ENCODE measurements around the gene BRMS1L.
"Not testable (repeated sequence)": the region's sequence is repeated elsewhere in the genome, so short reads cannot be mapped to it uniquely, and the experiment has no call there.

BRMS1L gene

GRCh38 chr14:35825968-35826217 lies 245 bp upstream of the BRMS1L start:
- peak overlapping the region; percentile 96 for H3K27ac ChIP-seq
- no peak for TF ChIP-seq CTCF (IDR thresholded peaks at IDR 0.05)
- TF ChIP-seq ZFX (IDR thresholded peaks at IDR 0.05; ENCODE audit: borderline replicate concordance): no peak

DNA sequence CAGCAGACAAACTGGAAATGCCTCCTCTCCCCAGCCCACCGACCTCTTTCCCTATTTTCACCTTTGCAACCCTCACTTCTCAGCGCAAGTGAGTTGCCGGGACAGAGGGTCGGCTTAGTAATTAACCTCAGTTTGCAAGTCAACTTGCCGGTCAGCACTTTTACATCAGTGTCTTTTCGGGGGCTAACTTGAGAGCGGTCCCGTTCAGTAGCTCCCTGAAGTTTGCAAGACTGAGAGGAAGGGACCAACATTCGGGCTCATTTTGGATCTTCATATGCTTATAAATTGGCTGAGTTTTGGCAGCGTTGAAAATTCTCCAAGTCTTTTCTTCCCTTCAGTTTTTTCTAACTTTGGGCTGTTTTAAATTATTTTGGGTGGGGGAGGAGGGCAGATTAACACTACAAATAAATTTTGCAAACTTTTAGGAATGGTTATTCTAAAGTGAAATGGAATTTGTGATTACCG lies 846 bp downstream of the BRMS1L start:
- H3K27ac ChIP-seq: peak overlapping the region; percentile 96
- TF ChIP-seq ZFX (IDR thresholded peaks at IDR 0.05; ENCODE audit: borderline replicate concordance) (no peak), CTCF (IDR thresholded peaks at IDR 0.05) (peak; percentile 0; the same call in 1 of the 2 replicates)

DNA sequence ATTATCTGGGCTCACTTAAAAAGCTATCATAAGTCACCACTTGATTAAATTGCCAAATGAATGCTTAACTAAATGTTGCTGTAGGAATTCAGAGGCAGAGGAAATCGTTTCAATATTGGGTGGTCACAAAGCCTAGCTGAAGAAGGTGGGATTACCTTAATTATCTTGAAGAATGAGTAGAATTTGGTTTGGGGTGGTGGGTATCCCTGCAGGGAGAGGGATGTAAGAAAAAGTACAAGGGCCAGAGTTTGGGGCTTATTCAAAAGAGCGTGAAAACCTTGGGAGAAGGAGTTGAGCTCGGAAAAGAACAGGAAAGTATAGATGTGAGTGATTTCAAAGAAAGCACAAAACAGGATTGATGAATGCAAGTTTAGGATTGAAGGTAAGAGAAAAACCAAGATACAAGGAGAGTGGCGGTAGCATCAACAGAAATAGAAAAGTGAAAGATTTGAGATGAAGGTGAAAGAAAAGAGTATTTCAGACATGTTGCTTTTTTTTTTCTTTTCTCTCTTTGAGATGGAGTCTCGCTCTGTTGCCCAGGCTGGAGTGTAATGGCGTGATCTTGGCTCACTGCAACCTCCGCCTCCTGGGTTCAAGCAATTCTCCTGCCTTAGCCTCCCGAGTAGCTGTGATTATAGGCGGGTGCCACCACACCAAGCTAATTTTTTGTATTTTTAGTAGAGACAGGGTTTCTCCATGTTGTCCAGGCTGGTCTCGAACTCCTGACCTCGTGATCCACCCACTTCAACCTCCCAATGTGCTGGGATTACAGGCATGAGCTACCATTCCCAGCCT lies 1.7 kb downstream of the BRMS1L start:
- TF ChIP-seq ZFX (IDR thresholded peaks at IDR 0.05; ENCODE audit: borderline replicate concordance) (no peak), CTCF (IDR thresholded peaks at IDR 0.05) (no peak)

DNA sequence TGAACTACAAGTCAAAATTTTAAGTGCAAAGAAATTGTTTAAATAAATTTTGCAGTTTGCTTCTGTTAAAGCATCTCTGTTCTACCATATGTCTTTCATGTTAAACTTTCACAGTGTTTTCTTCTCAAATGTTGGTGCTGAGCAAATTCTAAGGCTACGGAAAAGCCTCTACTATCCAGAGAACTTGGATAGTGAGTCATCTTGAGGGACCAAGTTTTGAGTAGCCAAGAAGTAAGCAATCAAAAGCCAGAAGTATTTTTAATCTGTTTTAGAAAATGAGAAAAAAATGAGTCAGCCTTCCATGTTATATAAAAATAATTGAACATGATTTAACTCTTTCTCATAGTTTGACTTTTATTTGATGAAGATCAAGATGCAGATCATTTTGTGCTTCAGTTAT lies 3.3 kb downstream of the BRMS1L start:
- TF ChIP-seq CTCF (IDR thresholded peaks at IDR 0.05) (no peak), ZFX (IDR thresholded peaks at IDR 0.05; ENCODE audit: borderline replicate concordance) (no peak)
- H3K27ac ChIP-seq: no peak overlapping the region

More for the DNA sequence above, 1.7 kb downstream of the BRMS1L start:
- H3K27ac ChIP-seq: no peak overlapping the region

DNA sequence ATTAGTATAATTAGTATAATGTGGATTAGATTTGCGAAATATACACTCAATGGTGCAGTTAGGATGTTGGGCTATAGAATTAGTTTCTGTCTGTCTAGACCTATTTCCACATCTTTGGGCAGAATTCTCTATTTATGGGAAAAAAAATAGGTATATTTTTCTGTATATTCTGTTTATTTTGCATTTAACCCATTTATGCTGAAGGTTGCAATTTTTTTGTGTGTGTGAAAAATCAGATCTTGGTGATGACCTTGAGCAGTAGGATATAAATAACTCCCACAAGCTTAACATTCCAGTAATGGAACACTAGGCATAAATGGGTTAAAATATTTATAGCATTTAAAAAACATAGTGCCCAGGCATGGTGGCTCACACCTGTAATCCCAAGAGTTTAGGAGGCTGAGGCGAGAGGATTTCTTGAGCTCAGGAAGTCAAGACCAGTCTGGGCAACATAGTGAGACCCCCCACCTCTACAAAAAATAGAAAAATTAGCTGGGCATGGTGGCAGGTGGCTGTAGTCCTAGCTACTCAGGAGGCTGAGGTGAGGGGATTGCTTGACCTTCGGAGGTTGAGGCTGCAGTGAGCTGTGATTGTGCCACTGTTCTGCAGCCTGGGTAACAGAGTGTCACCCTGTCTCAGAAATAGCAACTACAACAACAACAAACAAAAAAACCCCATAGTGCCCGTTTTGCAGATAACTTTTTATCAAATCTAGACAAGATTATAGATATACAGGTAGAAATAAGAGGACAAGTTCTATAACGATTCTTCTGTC lies 9.3 kb downstream of the BRMS1L start:
- TF ChIP-seq ZFX (IDR thresholded peaks at IDR 0.05; ENCODE audit: borderline replicate concordance) (no peak), CTCF (IDR thresholded peaks at IDR 0.05) (no peak)
- no peak overlapping the region for H3K27ac ChIP-seq

- H3K27ac ChIP-seq: not testable (repeated sequence)
Measured at GRCh38 chr14:35841704-35842103, 15.6 kb downstream of the BRMS1L start.

- H3K27ac ChIP-seq: not testable (repeated sequence)
Measured at GRCh38 chr14:35842245-35842644, 16.1 kb downstream of the BRMS1L start.

- no peak for TF ChIP-seq ZFX (IDR thresholded peaks at IDR 0.05; ENCODE audit: borderline replicate concordance)
- TF ChIP-seq CTCF (IDR thresholded peaks at IDR 0.05): no peak
- no peak overlapping the region for H3K27ac ChIP-seq
Measured at GRCh38 chr14:35844494-35844893, 18.4 kb downstream of the BRMS1L start.
